Measurements from ENCODE around the gene TMEM8B.

TMEM8B gene

GRCh38 chr9:35898337-35898736 is 69.3 kb downstream of the TMEM8B start:
- no peak for TF ChIP-seq JUND (IDR thresholded peaks at IDR 0.05; ENCODE audit: low read depth)
- no peak for DNase-seq (ENCODE audit: low read depth in 1 of 2, low spot score in 1 of 2)
- in situ Hi-C loops (cut with HindIII; ENCODE audit: low pct_unique_long_range_greater_than_20kb, low sequenced_read_pairs), result no loop called here

- in situ Hi-C loops (cut with HindIII; ENCODE audit: low pct_unique_long_range_greater_than_20kb, low sequenced_read_pairs), result no loop called here
Measured at GRCh38 chr9:35899021-35899420, 70.0 kb downstream of the TMEM8B start.

GRCh38 chr9:35903049-35903448 is 74.0 kb downstream of the TMEM8B start:
- peak; percentile 39 to 82 for DNase-seq (ENCODE audit: low read depth in 1 of 2, low spot score in 1 of 2)
- no peak for TF ChIP-seq JUND (IDR thresholded peaks at IDR 0.05; ENCODE audit: low read depth)
- in situ Hi-C loops (cut with HindIII; ENCODE audit: low pct_unique_long_range_greater_than_20kb, low sequenced_read_pairs), result no loop called here

More at GRCh38 chr9:35899021-35899420, 70.0 kb downstream of the TMEM8B start:
- DNase-seq (ENCODE audit: low read depth in 1 of 2, low spot score in 1 of 2), result no peak
- no peak for TF ChIP-seq JUND (IDR thresholded peaks at IDR 0.05; ENCODE audit: low read depth)

- DNase-seq (ENCODE audit: low read depth in 1 of 2, low spot score in 1 of 2), result no peak
- in situ Hi-C loops (cut with HindIII; ENCODE audit: low pct_unique_long_range_greater_than_20kb, low sequenced_read_pairs), result no loop called here
- TF ChIP-seq JUND (IDR thresholded peaks at IDR 0.05; ENCODE audit: low read depth), result no peak
Measured at GRCh38 chr9:35904338-35904737, 75.3 kb downstream of the TMEM8B start.

GRCh38 chr9:35905051-35905781 is 76.2 kb downstream of the TMEM8B start:
- in situ Hi-C loops (cut with HindIII; ENCODE audit: low pct_unique_long_range_greater_than_20kb, low sequenced_read_pairs), result no loop called here
- DNase-seq (ENCODE audit: low read depth in 1 of 2, low spot score in 1 of 2), result no peak
- no peak for TF ChIP-seq JUND (IDR thresholded peaks at IDR 0.05; ENCODE audit: low read depth)

GRCh38 chr9:35905912-35906679 is 77.1 kb downstream of the TMEM8B start, which contains the start of gene HRCT1:
HRCT1 (plus strand) TSS chr9:35906202; CDS start chr9:35906288, 86 bp downstream.
- TF ChIP-seq JUND (IDR thresholded peaks at IDR 0.05; ENCODE audit: low read depth), result no peak
- in situ Hi-C loops (cut with HindIII; ENCODE audit: low pct_unique_long_range_greater_than_20kb, low sequenced_read_pairs), result no loop called here
- peak; percentile 47 to 90 for DNase-seq (ENCODE audit: low read depth in 1 of 2, low spot score in 1 of 2)

GRCh38 chr9:35906923-35907699 is 78.1 kb downstream of the TMEM8B start:
- in situ Hi-C loops (cut with HindIII; ENCODE audit: low pct_unique_long_range_greater_than_20kb, low sequenced_read_pairs), result no loop called here
- no peak for DNase-seq (ENCODE audit: low read depth in 1 of 2, low spot score in 1 of 2)
- TF ChIP-seq JUND (IDR thresholded peaks at IDR 0.05; ENCODE audit: low read depth), result no peak

- in situ Hi-C loops (cut with HindIII; ENCODE audit: low pct_unique_long_range_greater_than_20kb, low sequenced_read_pairs), result no loop called here
- no peak for DNase-seq (ENCODE audit: low read depth in 1 of 2, low spot score in 1 of 2)
- TF ChIP-seq JUND (IDR thresholded peaks at IDR 0.05; ENCODE audit: low read depth), result no peak
Measured at GRCh38 chr9:35907711-35908503, 78.9 kb downstream of the TMEM8B start.

- in situ Hi-C loops (cut with HindIII; ENCODE audit: low pct_unique_long_range_greater_than_20kb, low sequenced_read_pairs), result no loop called here
- no peak for TF ChIP-seq JUND (IDR thresholded peaks at IDR 0.05; ENCODE audit: low read depth)
- no peak for DNase-seq (ENCODE audit: low read depth in 1 of 2, low spot score in 1 of 2)
Measured at GRCh38 chr9:35908504-35909125, 79.6 kb downstream of the TMEM8B start.

GRCh38 chr9:35909274-35909673 is 80.2 kb downstream of the TMEM8B start, which contains the start of gene SPAAR:
SPAAR (plus strand) TSS chr9:35909490; CDS start chr9:35910464, 974 bp downstream.
- no peak for DNase-seq (ENCODE audit: low read depth in 1 of 2, low spot score in 1 of 2)
- in situ Hi-C loops (cut with HindIII; ENCODE audit: low pct_unique_long_range_greater_than_20kb, low sequenced_read_pairs), result no loop called here
- TF ChIP-seq JUND (IDR thresholded peaks at IDR 0.05; ENCODE audit: low read depth), result no peak
